Measurements from ENCODE around the gene HCN1.
"Not testable (repeated sequence)": the region's sequence is repeated elsewhere in the genome, so short reads cannot be mapped to it uniquely, and the experiment has no call there.

HCN1 gene

GRCh38 chr5:45336464-45336863 lies 359.7 kb downstream of the HCN1 start:
- H3K4me3 ChIP-seq (replicated peaks; ENCODE audit: low read depth, low read length): no peak overlapping the region

GRCh38 chr5:45335978-45336377 lies 360.2 kb downstream of the HCN1 start:
- TF ChIP-seq, protein P1, sequence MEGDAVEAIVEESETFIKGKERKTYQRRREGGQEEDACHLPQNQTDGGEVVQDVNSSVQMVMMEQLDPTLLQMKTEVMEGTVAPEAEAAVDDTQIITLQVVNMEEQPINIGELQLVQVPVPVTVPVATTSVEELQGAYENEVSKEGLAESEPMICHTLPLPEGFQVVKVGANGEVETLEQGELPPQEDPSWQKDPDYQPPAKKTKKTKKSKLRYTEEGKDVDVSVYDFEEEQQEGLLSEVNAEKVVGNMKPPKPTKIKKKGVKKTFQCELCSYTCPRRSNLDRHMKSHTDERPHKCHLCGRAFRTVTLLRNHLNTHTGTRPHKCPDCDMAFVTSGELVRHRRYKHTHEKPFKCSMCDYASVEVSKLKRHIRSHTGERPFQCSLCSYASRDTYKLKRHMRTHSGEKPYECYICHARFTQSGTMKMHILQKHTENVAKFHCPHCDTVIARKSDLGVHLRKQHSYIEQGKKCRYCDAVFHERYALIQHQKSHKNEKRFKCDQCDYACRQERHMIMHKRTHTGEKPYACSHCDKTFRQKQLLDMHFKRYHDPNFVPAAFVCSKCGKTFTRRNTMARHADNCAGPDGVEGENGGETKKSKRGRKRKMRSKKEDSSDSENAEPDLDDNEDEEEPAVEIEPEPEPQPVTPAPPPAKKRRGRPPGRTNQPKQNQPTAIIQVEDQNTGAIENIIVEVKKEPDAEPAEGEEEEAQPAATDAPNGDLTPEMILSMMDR (IDR thresholded peaks at IDR 0.05; ENCODE audit: low read depth, low read length, missing control alignments): no peak
- no peak overlapping the region for H3K4me3 ChIP-seq (replicated peaks; ENCODE audit: low read depth, low read length)

More at GRCh38 chr5:45336464-45336863, 359.7 kb downstream of the HCN1 start:
- no peak for DNase-seq (ENCODE audit: extremely low read depth, low read depth)
- TF ChIP-seq, protein P1 (IDR thresholded peaks at IDR 0.05; ENCODE audit: low read depth, low read length, missing control alignments): no peak

GRCh38 chr5:45335346-45335745 lies 360.8 kb downstream of the HCN1 start:
- no peak overlapping the region for H3K4me3 ChIP-seq (replicated peaks; ENCODE audit: low read depth, low read length)
- TF ChIP-seq, protein P1 (IDR thresholded peaks at IDR 0.05; ENCODE audit: low read depth, low read length, missing control alignments): no peak
- DNase-seq (ENCODE audit: extremely low read depth, low read depth): no peak

More at GRCh38 chr5:45335978-45336377, 360.2 kb downstream of the HCN1 start:
- no peak for DNase-seq (ENCODE audit: extremely low read depth, low read depth)

DNA sequence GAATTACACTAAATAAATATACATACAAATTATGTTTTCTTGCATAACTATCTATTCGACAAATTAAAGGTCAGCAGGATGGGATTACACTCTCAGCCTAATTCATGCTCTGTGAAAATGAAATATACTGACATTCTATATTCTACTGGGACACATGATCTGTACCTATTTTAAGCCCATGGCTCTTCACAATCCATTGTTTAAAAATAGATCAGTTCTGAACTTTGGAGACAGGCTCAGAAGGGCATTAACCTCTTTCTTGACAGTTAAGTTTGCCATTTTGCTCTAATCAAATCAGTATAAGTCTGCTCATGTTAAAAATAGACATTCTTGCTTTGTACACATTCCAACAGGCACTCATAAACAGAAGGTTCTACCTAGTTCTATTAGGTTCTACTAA lies 361.2 kb downstream of the HCN1 start:
- H3K4me3 ChIP-seq (replicated peaks; ENCODE audit: low read depth, low read length): no peak overlapping the region
- no peak for DNase-seq (ENCODE audit: extremely low read depth, low read depth)
- TF ChIP-seq, protein P1 (IDR thresholded peaks at IDR 0.05; ENCODE audit: low read depth, low read length, missing control alignments): no peak

GRCh38 chr5:45312627-45313026 lies 383.6 kb downstream of the HCN1 start:
- not testable (repeated sequence) for DNase-seq (ENCODE audit: extremely low read depth, low read depth); H3K4me3 ChIP-seq (replicated peaks; ENCODE audit: low read depth, low read length)

GRCh38 chr5:45295231-45295630 lies 400.9 kb downstream of the HCN1 start:
- no peak for DNase-seq (ENCODE audit: extremely low read depth, low read depth)
- H3K4me3 ChIP-seq (replicated peaks; ENCODE audit: low read depth, low read length): no peak overlapping the region
- TF ChIP-seq, protein P1 (IDR thresholded peaks at IDR 0.05; ENCODE audit: low read depth, low read length, missing control alignments): no peak

- TF ChIP-seq, protein P1 (IDR thresholded peaks at IDR 0.05; ENCODE audit: low read depth, low read length, missing control alignments): no peak
- H3K4me3 ChIP-seq (replicated peaks; ENCODE audit: low read depth, low read length): no peak overlapping the region
- DNase-seq (ENCODE audit: extremely low read depth, low read depth): no peak
These were observed 407.4 kb downstream of the HCN1 start for GRCh38 chr5:45288746-45289145.
